Bone marrow (tissue), 2 donors: ENCODE results near the gene ZNF219.

Experiments
- DNase-seq, 2 donors: peaks; one replicate each; lab custom pipeline; 2025; lab: John Stamatoyannopoulos, UW

ZNF219 gene

DNA sequence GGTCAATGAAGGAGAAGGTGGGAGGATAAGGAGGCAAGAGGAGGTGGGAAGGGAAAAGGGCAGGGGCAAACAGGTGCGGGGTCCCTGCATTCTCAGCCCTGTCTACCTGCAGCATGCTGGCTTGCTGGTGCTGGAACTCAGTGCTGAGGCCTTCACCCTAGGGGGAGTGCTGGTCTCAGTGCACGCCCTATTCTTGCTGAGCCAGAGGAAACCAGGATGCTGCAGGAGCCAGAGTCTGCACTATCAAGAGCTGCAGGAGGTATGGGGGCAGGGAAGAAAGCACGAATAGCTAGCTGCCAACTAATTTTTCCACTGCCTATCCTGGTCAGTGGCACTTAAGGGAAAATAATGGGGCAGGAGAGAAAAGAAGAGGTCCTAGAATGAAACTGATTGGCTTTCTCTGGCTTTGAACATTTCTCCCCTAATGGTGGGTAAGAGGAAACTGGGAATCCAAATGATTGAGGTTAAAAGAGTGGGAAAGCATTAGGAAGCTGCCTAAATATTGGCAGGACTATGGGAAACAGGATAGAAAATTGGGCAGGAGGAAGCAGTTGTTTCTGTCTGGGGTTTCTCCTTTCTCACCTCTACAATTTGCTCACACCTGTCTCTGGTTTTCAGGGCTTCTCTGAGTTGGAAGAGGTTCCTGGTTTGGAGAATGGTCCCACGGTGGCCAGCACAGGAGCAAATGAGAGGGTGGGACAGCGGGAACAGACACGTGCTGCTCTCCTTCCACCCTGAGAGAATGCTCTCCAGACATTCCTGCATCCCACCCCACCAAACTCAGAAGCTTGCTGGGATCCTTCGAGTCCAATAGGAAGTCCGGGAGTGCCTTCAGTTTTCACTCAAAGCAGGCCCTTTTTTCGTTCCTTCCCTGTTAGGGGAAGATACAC lies 4.3 kb upstream of the ZNF219 start:
- no peak for DNase-seq

DNA sequence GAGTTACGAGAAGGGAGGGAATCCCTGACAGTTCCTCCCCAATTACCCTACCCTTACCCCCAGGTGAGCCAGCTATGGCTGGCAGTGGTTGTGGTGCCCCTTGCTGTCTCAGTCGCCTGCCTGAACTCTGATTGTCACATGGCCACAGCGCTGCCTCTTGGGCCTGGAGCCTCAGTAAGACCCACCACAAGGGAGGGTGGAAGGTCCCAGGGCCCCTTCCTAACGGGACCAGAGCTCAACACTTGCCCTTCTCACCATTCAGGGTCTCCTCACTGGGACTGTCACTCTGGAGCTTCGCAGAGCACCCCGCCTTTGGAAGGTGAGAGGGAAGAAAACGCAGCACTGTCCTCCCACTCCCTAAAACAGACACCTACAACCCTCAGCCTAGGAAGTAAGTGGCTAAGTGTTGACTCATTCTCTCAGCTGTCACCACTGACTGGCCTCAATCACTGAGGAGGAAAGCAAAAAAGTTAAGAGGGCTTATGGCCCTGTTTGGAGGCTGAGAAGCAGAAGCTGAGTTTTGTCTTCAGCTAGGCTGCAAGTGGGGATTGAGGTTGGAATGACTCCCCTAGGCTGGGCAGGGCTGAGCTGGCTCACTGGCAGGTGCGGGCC lies 3.5 kb upstream of the ZNF219 start:
- DNase-seq, result no peak

DNA sequence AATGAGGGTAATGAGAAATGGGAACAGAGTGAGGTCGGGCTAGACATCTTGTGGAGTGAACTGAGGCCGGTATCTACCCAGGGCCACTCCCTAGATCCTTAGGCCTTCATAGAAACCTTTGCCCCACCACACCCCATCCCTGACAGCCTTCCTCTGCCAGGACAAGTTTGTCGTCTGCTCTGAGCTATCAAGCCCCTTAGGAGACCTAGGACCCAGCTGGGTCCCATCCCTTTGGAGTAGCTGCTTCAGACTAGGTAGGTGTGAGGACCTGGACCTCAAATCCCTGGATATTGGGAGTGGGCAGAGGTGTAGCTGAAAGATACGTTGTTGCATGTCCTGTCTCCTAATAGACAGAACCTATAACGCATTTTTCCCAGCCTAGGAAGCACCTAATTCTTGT lies 2.5 kb upstream of the ZNF219 start, which contains the start of gene TMEM253:
Gene TMEM253, plus strand, starts transcription at position 136 of the 400 bp plus-strand sequence. CDS start 278 bp downstream, outside the sequence.
- no peak for DNase-seq

DNA sequence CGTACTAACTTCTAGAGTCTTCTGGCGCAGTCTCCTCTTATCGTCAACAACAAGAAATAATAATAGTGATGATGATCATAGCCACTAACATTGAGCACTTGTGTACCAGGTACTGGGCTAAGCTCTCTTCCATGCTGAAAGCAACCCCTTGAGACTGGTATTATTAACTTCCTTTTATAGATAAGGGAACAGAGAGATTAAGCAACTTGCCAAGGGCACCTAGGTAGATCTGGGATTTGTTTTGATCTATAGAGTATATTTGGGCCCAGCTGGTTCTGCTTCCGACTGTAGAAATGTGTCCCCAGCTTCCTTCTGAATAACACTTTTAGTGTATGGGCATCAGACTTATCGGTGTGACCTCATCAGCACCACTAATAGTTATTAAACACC lies 1.1 kb upstream of the ZNF219 start:
- DNase-seq, result no peak

DNA sequence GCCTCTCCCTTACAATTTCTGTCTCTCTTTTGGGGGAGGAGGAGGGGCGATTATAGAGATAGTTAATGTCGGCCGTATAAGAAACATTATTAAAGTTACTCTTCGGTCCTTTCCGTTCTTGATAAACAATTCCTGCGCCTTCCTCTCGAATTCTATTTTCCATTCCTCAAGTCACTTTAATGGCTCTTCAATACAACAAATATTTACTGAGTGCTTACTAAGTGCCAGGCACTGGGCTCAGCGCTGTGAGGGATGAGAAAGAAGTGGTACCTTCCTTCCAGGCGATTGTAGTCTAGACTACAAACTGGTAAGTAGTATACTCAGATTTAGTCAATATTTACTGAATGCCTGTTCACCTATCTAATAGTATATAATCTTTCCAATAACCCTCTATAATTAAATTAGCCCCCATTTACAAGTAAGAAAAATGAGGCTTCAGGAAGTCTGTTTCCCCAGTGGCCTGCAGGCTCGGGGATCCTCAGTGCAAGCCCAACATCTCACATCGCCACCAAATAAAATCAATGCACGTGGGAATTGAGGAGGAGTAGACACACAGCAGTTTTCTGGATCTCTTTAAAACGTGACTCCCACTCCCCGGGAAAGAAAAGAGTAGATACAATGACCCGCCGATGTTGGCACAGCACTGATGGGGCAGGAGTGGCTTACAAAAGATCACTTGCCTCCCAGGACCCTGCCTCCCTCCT lies 589 bp upstream of the ZNF219 start:
- no peak for DNase-seq

DNA sequence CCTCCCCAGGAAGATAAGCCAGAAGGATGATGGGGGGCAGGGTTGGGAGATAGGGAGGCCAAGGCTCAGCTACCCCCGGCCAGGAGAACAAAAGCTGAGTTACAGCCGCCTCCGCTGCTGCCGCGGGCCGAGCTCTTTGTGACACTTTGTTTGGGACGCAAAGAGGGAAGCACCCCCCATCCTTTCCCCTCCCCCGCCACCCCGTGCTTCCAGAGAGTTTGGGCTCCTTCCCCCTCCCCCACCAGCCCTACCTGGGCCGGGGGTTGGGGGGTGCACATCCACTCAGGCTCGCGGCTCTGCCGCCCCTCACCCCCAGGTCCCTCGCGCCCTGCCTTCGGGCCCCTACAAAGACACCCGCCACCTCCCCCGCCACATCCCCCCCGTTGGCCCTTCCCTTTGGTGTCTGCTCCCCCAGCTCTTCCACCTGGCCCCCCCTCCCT lies 799 bp downstream of the ZNF219 start:
- no peak for DNase-seq

DNA sequence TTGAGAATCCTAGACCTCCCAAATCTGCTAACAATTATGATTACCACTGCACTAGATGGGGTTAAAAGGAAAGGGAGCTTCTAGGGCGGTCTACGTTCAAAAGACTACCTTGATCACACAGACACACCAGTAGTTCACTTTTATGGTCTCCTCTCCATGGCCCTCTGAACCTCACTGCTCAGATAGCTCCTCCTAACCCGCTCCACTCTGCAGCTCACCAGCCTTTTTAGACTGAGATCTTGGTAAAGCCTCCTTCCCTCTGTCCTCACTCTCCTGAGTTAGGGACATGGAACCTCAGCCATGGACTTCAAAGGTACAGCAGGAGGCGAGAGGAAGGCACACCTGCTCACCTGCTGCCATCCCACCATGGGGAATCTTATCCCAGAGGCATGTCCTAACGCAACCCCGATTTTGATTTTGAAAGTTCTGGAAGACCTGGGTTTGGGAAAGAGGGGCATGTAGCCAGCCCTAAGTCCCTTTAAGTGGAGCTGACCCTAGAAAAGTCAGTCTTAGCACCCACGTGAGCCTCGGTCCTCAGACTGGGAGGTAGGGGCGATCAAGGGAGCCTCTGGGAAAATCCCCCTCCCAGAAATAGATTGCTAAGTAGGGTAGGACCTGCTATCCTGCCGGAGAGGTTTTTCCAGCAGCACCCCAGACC lies 1.3 kb downstream of the ZNF219 start:
- no peak for DNase-seq

DNA sequence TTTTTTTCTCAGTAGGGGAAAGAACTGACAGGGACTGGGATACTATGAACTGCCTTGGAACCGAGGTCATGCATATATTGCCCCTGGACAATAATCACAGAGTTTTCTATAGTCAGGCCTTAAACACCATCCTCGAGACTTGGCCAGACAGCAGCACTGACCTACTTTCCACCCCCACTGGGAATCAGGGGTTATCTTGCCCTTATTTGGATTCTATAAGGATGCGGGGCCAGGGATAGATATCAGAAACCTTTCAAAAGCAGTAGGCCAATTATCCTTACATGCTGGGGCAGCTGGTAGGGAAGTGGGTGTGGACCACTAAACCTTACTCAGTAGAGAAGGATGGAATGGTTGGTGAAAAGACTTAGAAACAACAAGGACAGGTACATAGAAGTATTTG lies 2.0 kb downstream of the ZNF219 start:
- DNase-seq, result no peak

DNA sequence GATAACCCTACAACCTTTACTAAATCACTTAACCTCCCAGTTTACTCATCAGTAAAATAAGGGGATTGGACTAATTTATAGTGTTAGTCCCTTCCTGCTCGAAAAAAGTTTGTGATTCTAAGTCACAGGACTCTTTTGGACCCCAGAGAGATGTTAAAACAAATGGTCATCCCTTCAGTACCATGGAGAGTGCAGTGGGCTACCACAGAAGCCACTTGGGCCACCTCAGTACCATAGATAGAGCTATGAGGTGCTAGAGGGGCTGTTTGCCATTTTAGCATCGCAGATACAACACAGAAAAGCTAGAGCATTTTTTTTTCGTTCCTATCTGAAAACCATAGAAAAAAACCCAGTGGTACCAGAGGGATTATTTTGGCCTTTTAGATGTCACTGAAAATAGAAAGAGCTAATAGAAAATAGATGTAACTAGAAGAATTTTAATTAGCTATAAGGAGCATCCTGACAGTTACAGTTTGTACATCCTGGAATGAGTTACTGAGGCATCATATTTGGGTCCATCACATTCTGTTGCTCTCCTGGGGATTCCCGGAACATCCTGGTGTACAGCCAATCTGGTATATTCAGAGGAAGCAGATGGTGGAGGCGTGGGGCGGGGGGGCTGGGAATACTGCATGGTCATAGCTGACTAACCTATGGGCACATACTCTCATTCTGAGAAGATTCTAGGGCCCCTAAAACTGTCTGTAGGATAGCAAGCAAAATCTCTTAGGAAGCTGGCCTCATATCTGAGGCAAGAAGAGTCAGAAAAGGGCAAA lies 2.8 kb downstream of the ZNF219 start:
- DNase-seq, result no peak

DNA sequence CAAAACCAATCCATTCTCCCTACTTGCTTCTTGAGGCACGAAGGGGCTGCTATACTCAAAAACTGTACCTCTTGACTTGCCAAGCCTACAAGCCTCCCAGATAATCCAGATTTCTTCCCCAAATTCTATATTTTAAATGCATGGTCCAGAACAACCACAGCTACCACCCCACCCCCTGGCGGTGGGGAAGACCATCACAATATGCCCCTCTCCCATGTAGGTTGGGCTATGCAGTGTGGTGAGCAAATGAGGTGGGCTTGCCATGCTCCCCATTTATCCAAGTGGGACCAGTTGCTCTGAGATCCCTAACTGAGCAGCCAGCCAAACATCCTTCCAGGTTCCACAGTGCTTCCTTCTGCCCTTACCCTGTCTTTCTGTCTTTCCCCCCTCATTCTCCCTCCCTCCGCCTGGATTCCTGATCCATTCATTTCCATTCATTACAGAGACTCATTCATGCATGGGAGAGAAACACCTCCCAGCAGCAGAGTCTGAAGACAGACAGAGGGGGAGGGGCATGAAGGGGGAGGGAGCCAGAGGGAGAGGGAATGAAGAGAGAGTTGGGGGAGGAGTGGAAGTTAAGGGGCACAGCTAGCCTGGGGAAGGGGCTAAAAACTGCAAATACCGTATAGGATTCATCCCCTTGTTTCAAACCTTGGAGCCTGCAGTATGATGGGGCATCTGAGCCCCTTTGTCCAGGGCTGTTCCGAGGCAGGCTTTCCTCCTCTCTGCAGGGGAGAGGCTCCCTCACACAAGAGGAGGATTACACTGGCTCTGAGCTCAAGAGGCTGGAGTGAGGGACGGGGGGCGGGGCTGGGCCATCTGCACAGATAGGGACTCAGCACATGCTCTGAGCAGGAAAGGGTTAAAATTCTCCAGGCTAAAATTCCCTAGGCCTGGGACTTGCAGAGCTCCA lies 4.4 kb downstream of the ZNF219 start:
- no peak for DNase-seq

DNA sequence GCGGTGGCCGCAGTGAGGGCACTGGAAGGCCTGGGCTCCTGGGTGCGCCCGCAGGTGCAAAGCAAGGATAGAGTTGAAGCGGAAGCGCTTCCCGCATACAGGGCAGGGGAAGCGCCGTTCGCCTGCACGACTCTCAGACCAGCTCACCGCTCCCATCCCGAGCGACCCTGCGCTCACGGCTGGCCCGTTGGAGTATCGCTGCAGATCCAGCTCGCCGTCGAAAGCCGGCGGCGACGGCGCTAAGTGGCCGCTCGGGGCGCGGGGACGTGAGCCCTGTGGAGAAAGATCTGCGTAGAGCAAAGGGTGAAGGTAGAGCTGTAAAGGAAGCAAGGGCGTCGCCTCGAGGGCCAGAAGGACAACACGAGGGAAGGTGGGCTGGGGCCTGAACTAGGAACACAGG lies 5.4 kb downstream of the ZNF219 start:
- no peak for DNase-seq

DNA sequence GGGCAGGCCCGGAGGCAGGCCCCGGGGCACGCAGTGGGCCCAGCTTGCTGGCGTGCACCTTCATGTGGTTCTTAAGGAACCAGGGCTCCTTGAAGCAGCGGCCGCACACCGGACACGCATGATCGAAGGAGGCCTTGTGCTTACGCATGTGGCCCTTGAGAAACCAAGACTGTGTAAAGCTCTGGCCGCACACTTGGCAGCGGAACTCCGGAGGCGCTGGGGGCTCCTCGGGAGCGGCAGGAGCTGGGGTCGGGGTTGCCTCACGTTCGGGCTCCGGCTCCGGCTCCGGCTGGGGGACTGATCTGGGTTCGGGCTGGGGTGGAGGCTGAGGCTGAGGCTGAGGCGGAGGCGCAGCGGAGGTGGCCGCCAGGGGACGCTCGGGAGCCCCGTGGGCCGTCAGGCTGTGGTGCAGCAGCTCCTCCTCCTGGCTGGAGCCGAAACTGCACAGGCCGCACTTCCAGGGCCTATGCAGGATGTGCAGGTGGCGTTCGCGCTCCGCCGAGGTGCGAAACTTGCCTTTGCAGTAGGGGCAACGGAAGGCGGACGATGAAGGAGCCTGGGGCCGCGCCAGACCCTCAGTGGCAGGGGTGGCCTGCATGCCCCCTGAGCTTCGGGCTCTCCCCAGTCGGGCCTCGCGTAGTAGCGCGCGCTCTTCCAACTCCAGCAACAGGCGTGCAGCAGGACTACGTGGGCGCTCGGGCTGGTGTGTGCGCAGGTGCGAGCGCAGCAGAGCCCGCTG lies 6.0 kb downstream of the ZNF219 start:
- DNase-seq, result peak; percentile 63 to 82

DNA sequence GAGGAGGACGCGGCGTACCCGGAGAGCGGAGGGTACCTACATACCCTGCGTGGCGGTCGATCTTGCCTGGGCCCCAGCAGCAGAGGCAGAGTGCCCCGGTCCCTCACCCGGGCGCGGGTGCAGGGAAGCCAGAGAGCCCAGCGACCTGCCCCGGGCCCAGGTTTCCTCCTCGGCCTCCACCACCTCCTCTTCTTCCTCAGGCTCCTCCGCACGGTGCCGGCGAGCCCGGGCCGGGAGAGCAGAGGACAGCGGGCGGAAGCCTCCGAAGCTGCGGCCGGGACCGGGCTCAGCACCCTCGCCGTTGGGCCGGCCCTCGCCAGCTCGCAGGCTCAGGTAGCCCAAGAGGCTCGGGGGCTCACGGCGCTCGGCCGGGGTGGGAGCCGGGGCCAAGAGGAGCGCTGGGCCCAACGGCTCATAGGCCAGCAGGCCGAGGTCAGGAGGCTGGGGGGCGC lies 6.6 kb downstream of the ZNF219 start:
- DNase-seq, result no peak

DNA sequence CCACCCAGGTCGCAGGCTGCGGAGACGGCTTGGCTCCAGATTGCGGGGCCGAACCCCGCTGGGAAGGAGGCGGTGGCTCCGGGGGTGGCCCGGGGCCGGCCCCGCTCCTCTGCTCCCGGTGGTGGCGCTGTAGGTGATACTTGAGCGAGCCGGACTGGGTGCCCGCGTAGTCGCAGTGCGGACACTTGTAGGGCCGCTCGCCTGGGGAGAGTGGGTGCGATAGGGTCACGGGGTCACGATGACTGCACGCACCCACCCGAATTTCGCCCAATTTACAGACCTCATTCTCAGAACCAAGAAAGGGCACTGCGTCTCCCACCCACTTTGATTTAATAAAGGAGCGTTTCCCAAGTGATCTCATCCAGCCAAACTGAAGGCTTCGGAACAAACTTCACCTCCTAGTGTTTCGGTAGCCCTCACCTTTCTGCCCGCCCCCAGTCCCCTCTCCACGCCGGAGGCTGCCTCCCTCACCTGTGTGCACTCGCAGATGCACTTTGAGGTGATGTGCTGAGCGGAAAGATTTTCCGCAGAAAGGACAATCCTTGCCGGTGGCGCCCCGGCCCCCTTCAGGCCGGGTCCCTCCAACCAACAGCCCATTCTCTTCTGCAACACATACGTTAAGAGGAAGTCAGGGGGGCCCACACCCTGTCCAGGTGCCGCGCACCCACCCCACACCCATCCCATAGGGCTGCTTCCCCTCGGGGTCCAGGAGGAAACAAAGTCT lies 7.4 kb downstream of the ZNF219 start:
- DNase-seq, result no peak

DNA sequence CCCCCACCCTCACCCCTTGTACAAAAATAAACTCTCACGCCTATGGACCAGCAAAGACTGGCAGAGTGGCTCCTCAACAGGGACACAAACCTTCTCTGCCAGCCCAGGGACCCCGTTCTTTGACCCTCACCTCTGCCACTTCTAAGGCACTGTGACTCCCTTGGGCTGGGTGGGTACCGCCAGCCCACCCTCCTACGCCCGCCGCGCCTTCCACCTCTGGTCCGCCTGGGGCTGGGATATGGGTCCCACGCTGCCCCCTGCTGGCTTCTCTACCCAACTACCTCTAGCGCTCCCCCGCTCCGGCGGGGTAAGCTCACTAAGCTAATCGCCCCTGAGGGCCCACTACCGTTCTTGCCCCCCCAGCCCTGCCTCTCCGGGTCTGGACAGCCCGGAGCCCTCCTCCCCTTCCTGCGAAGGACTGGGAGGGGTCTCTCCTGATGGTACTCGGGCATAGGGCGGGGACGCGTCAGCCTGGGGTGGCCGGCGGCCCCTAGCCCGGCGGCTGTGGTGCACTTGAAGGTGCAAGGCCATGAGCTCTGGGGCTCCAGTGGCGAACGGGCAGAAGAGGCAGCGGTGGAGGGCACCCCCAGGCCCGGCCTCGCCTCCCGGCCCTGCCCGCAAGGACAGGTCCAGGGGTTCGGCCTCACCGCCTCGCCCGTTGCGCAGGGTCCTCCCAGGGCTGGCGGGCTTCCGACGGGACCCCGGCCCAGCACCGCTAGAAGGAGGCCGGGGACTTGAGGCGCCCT lies 8.1 kb downstream of the ZNF219 start:
- no peak for DNase-seq

DNA sequence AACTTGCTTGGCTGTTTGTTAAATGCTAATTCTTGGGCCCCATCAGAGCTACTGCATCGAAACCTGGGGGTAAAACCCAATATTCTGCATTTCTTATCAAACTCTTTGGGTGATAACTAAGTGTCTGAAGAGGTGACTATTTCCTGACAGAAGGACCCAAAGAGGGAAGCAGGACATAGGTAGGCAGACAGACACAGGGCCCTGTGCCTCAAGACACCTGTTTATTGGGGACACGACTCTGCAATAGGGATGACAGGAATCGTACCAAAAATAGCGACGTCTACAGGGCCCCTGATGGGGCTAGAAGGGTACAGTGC lies 8.6 kb downstream of the ZNF219 start:
- DNase-seq, result no peak

DNA sequence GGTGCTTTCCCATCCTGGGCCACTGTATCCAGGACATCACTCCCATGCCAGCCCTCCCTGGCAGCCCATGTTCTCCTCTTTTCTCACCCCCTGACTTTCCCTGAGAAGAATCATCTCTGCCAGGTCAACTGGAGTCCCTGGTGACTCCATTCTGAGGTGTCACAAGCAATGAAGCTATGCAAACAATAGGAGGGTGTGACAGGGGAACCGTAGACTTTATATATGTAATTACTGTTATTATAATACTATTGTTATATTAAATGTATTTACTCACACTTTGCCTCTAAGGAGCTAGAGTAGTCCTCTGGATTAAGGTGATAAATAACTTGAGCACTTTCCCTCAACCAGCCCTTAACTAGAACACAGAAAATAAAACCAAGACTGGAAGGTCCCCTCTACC lies 9.2 kb downstream of the ZNF219 start:
- no peak for DNase-seq

DNA sequence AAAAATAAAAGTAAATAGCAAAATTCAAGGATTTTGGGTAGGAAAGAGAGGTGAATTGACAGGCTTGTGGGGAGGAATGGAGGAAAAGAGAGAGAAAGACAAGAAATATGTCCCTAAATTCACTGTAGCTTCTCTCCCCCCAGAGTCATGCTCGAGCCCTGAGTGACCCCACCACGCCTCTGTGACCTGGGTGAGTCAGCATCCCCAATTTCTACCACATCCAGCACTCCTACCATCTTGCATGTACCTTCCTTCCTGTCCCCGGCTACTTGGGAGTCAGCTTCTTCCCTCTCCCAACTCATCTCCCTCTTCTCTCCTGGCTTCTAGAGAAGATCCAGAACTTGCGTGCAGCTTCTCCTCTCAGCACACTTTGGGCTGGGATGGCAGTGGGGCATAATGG lies 9.8 kb downstream of the ZNF219 start:
- no peak for DNase-seq
